ENCODE data around the gene FEN1. TPM values are rescaled to one million over a fixed set of nuclear protein-coding genes. Genes with fewer than 3 reads are reported as not detected.
A peak's percentile ranks its signal among the peaks of the same experiment; 100 is the strongest.

Gene FEN1
- polyA plus RNA-seq, 2 of the 4 experiments (the other 2 are of a cell fraction): 38.4 to 105 TPM

DNA sequence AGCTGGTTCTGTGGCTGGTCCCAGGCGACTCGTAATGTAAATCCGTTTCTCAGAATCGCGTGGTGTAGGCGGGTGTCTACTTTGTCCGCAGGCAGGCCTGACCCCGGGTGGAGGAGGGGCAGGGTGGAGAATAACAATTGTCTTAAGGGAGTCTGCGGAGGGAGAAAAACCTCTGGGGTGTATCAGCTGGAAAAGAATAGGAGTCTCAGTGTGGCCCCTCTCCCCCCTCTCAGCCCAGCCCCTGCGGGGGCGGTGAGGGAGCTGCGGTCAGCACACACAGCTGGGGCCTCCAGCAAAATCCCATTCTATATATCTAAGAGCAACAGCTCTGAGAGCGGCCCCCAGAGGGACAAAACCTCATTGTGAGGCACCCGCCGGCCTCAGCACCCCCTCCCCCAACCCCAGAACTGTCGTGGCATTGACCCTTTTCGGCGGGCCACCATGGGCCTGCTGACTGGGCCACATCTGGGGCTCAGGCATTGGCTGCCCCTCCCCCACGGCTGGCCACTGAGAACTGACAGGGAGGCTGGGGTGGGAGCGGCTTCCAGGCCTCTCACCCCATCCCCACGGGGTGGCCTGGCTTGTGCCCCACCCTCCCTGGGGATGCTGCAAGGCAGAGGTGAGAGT, 43.0 kb upstream of the FEN1 start:
- no peak overlapping the region for H3K4me3 ChIP-seq
- no peak overlapping the region for H3K4me2 ChIP-seq
- ATAC-seq (no peak), FAIRE-seq (no peak), DNase-seq (ENCODE audit: low read depth in 1 of 2, low spot score in 1 of 2) (no peak)
- ChIA-PET CTCF (interaction anchor here (0.9 to 11.1 kb wide), 16 partner anchors 8 to 359 kb away, joined by 3 to 156 read pairs (median 14); partner anchors contain the start of genes FEN1 and TMEM258), POLR2A (no interaction called here)
- WGBS (ENCODE audit: missing lambda C conversion rate): 83% methylated on average over 19 of the region's 21 CpGs
- no peaks in the 10 kb centered on the region for H3K9me3 ChIP-seq
- no peak overlapping the region for H3K27ac ChIP-seq
- H3K4me1 ChIP-seq: peaks cover 32% of the 10 kb centered on the region
- TF ChIP-seq, protein P1, sequence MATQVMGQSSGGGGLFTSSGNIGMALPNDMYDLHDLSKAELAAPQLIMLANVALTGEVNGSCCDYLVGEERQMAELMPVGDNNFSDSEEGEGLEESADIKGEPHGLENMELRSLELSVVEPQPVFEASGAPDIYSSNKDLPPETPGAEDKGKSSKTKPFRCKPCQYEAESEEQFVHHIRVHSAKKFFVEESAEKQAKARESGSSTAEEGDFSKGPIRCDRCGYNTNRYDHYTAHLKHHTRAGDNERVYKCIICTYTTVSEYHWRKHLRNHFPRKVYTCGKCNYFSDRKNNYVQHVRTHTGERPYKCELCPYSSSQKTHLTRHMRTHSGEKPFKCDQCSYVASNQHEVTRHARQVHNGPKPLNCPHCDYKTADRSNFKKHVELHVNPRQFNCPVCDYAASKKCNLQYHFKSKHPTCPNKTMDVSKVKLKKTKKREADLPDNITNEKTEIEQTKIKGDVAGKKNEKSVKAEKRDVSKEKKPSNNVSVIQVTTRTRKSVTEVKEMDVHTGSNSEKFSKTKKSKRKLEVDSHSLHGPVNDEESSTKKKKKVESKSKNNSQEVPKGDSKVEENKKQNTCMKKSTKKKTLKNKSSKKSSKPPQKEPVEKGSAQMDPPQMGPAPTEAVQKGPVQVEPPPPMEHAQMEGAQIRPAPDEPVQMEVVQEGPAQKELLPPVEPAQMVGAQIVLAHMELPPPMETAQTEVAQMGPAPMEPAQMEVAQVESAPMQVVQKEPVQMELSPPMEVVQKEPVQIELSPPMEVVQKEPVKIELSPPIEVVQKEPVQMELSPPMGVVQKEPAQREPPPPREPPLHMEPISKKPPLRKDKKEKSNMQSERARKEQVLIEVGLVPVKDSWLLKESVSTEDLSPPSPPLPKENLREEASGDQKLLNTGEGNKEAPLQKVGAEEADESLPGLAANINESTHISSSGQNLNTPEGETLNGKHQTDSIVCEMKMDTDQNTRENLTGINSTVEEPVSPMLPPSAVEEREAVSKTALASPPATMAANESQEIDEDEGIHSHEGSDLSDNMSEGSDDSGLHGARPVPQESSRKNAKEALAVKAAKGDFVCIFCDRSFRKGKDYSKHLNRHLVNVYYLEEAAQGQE (IDR thresholded peaks at IDR 0.05): no peak
- TF ChIP-seq RCOR1 (IDR thresholded peaks at IDR 0.05; ENCODE audit: low read depth, low read length) (no peak), EHF (CRISPR knock-in tag; IDR thresholded peaks at IDR 0.05) (no peak), ESRRA (IDR thresholded peaks at IDR 0.05; ENCODE audit: borderline replicate concordance, low read length) (no peak), RARB (CRISPR knock-in tag; IDR thresholded peaks at IDR 0.05) (no peak), FOSB (CRISPR knock-in tag; IDR thresholded peaks at IDR 0.05) (no peak), HOXA7 (CRISPR knock-in tag; IDR thresholded peaks at IDR 0.05) (no peak)

DNA sequence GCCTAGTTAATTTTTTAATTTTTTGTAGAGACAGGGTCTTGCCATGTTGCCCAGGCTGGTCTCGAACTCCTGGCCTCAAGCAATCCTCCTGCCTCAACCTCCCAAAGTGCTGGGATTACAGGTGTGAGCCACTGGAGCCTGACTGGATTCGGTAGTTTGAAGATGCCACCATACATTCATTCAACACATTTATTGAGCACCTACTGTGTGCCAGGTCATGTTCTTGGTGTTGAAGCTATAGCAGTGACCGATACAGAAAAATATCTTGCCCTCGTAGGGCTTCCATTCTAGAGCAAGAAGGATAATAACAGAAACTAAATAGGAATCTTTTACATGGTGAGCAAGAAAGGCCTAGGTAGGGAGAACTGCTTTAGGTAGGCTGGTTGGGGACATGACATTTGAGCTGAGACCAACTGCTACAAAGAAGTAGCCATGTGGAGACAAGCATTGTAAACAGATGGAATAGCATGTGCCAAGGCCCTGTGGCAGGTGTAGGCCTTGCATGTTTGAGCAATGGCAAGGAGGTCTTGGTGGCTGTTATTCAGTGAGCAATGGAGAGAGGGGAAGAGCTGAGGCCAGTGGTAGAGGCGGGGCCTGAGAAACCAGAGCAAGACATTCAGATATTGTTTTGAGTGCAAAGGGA, 42.0 kb upstream of the FEN1 start:
- Histone ChIP-seq H3K4me1 (peaks cover 42% of the 10 kb centered on the region), H3K4me3 (no peak overlapping the region), H3K27ac (no peak overlapping the region), H3K9me3 (no peaks in the 10 kb centered on the region), H3K4me2 (no peak overlapping the region)
- ATAC-seq: no peak
- FAIRE-seq: no peak
- CTCF ChIA-PET: interaction anchor here (0.9 to 11.1 kb wide), 12 partner anchors 7 to 358 kb away, joined by 3 to 156 read pairs (median 29); partner anchors contain the start of genes FEN1 and TMEM258
- no peak for DNase-seq (ENCODE audit: low read depth in 1 of 2, low spot score in 1 of 2)
- WGBS (ENCODE audit: missing lambda C conversion rate): 93% methylated on average over 5 of the region's 5 CpGs
- TF ChIP-seq CHD2 (IDR thresholded peaks at IDR 0.05; ENCODE audit: low read length, partially characterized antibody) (no peak), RARB (CRISPR knock-in tag; IDR thresholded peaks at IDR 0.05) (no peak), ZSCAN20 (CRISPR knock-in tag; IDR thresholded peaks at IDR 0.05) (no peak), HOXB5 (CRISPR knock-in tag; IDR thresholded peaks at IDR 0.05) (no peak), GATA3 (IDR thresholded peaks at IDR 0.05; ENCODE audit: borderline replicate concordance) (no peak), KDM1A (IDR thresholded peaks at IDR 0.05; ENCODE audit: low read depth) (peak; percentile 31; the same call in 1 of the 2 replicates)
- TF ChIP-seq, protein P2, sequence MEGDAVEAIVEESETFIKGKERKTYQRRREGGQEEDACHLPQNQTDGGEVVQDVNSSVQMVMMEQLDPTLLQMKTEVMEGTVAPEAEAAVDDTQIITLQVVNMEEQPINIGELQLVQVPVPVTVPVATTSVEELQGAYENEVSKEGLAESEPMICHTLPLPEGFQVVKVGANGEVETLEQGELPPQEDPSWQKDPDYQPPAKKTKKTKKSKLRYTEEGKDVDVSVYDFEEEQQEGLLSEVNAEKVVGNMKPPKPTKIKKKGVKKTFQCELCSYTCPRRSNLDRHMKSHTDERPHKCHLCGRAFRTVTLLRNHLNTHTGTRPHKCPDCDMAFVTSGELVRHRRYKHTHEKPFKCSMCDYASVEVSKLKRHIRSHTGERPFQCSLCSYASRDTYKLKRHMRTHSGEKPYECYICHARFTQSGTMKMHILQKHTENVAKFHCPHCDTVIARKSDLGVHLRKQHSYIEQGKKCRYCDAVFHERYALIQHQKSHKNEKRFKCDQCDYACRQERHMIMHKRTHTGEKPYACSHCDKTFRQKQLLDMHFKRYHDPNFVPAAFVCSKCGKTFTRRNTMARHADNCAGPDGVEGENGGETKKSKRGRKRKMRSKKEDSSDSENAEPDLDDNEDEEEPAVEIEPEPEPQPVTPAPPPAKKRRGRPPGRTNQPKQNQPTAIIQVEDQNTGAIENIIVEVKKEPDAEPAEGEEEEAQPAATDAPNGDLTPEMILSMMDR (IDR thresholded peaks at IDR 0.05): no peak
- TF ChIP-seq, protein P3, sequence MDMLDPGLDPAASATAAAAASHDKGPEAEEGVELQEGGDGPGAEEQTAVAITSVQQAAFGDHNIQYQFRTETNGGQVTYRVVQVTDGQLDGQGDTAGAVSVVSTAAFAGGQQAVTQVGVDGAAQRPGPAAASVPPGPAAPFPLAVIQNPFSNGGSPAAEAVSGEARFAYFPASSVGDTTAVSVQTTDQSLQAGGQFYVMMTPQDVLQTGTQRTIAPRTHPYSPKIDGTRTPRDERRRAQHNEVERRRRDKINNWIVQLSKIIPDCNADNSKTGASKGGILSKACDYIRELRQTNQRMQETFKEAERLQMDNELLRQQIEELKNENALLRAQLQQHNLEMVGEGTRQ (IDR thresholded peaks at IDR 0.05): no peak
- POLR2A ChIA-PET: no interaction called here

DNA sequence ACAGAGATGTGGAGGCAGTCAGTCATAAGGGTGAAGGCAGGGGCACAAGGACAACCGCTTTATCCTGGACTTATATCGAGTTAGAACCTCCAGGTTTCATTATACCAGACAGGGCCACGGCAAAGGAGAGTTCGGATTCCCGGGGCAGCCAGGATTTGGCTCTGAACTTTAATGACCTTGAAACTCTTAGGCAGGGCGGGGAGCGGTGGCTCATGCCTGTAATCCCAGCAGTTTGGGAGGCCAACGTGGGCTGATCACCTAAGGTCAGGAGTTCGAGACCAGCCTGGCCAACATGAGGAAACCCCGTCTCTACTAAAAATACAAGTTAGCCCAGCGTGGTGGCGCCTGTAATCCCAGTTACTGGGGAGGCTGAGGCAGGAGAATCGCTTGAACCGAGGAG, 41.3 kb upstream of the FEN1 start:
- no peak for ATAC-seq
- Histone ChIP-seq H3K27ac (no peak overlapping the region), H3K4me1 (peaks cover 48% of the 10 kb centered on the region), H3K4me2 (no peak overlapping the region), H3K9me3 (no peaks in the 10 kb centered on the region), H3K4me3 (no peak overlapping the region)
- no peak for FAIRE-seq
- CTCF ChIA-PET: interaction anchor here (0.6 to 11.1 kb wide), 11 partner anchors 8 to 357 kb away, joined by 3 to 156 read pairs (median 14); partner anchors contain the start of genes FEN1 and TMEM258
- WGBS (ENCODE audit: missing lambda C conversion rate): 80% methylated on average over 14 of the region's 14 CpGs
- DNase-seq (ENCODE audit: low read depth in 1 of 2, low spot score in 1 of 2): no peak
- POLR2A ChIA-PET: no interaction called here
- no peak for TF ChIP-seq HOXB13 (CRISPR knock-in tag; IDR thresholded peaks at IDR 0.05; ENCODE audit: low read depth)
- no peak for TF ChIP-seq HOXA7 (CRISPR knock-in tag; IDR thresholded peaks at IDR 0.05)
- TF ChIP-seq ZNF302 (CRISPR knock-in tag; IDR thresholded peaks at IDR 0.05): no peak
- TF ChIP-seq, protein P3 (IDR thresholded peaks at IDR 0.05): no peak
- TF ChIP-seq, protein P4, sequence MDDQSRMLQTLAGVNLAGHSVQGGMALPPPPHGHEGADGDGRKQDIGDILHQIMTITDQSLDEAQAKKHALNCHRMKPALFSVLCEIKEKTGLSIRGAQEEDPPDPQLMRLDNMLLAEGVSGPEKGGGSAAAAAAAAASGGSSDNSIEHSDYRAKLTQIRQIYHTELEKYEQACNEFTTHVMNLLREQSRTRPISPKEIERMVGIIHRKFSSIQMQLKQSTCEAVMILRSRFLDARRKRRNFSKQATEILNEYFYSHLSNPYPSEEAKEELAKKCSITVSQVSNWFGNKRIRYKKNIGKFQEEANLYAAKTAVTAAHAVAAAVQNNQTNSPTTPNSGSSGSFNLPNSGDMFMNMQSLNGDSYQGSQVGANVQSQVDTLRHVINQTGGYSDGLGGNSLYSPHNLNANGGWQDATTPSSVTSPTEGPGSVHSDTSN (IDR thresholded peaks at IDR 0.05): no peak
- TF ChIP-seq FOSL2 (IDR thresholded peaks at IDR 0.05): no peak
- TF ChIP-seq FOSL2 (CRISPR knock-in tag; IDR thresholded peaks at IDR 0.05): no peak
- TF ChIP-seq, protein P5, sequence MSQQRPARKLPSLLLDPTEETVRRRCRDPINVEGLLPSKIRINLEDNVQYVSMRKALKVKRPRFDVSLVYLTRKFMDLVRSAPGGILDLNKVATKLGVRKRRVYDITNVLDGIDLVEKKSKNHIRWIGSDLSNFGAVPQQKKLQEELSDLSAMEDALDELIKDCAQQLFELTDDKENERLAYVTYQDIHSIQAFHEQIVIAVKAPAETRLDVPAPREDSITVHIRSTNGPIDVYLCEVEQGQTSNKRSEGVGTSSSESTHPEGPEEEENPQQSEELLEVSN (IDR thresholded peaks at IDR 0.05; ENCODE audit: borderline replicate concordance, low read depth): no peak
- TF ChIP-seq CBX2 (IDR thresholded peaks at IDR 0.05; ENCODE audit: borderline replicate concordance, low read depth): no peak

Measured in A549 (cell line).